B cell (primary cell): Measurements from ENCODE around the gene TNFAIP1.

Source experiments
- EZH2 ChIP-seq: IDR thresholded peaks from 2 replicates; pipeline ENCODE4 v1.6.1; 2012; ENCODE audit warnings: borderline replicate concordance, low read depth, mild to moderate bottlenecking, moderate library complexity, low read length; ENCODE audit not compliant: insufficient read depth, poor library complexity, severe bottlenecking
- TF ChIP-seq, protein P1 (sequence below): fragments of 200-600 bp; IDR thresholded peaks from one replicate; pipeline ENCODE4 v1.8.0; 2022; ENCODE audit warnings: antibody characterized with exemption, mild to moderate bottlenecking

DNA sequence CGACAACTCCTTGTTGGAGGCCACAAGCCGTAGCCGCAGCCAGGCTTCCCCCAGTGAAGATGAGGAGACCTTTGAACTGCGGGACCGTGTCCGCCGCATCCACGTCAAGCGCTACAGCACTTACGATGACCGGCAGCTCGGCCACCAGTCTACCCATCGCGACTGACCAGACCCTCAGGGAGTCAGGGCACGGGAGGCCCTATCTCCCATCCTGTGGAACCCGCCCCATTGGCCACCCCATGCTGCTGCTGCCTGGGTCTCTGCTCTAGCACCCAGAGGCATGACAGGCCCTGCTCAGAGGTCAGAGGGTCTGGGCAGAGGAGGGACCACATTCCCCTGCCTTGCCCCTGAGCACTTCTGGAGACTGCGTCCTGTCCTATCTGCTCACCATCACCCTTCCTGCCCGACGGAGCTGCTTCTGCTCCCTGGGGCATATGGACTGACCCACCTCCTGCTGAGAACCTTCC, 8.9 kb downstream of the TNFAIP1 start:
- TF ChIP-seq, protein P1, sequence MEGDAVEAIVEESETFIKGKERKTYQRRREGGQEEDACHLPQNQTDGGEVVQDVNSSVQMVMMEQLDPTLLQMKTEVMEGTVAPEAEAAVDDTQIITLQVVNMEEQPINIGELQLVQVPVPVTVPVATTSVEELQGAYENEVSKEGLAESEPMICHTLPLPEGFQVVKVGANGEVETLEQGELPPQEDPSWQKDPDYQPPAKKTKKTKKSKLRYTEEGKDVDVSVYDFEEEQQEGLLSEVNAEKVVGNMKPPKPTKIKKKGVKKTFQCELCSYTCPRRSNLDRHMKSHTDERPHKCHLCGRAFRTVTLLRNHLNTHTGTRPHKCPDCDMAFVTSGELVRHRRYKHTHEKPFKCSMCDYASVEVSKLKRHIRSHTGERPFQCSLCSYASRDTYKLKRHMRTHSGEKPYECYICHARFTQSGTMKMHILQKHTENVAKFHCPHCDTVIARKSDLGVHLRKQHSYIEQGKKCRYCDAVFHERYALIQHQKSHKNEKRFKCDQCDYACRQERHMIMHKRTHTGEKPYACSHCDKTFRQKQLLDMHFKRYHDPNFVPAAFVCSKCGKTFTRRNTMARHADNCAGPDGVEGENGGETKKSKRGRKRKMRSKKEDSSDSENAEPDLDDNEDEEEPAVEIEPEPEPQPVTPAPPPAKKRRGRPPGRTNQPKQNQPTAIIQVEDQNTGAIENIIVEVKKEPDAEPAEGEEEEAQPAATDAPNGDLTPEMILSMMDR = no peak
- no peak for TF ChIP-seq EZH2
